ENCODE measurements around the gene MALSU1.

MALSU1 gene

GRCh38 chr7:23298885-23299769 lies at the start of gene MALSU1:
Gene MALSU1, plus strand, starts transcription at chr7:23299339. Its CDS starts 14 bp downstream, at chr7:23299353.
- DNase-seq = peak; percentile 96

DNA sequence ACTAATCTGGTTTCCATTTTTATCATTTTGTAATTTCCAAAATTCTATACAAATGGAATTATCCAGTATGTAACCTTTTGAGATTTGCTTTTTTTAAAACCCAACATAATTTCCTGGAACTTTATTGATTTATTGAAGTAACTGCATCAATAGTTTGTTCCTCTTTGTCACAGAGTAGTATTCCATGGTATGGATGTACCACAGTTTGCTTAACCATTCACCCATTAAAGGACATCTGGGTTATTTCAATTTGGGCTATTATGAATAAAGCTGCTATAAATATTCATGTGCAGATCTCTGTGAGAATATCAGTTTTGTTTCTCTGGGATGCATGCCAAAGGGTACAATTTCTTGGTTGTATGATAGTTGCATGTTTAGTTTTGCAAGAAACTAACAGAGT lies 49.7 kb upstream of the MALSU1 start:
- no peak for DNase-seq

- no peak for DNase-seq
These were observed 45.0 kb upstream of the MALSU1 start for GRCh38 chr7:23254051-23254681.

- DNase-seq = no peak
These were observed 42.4 kb upstream of the MALSU1 start for GRCh38 chr7:23256731-23257130.

DNA sequence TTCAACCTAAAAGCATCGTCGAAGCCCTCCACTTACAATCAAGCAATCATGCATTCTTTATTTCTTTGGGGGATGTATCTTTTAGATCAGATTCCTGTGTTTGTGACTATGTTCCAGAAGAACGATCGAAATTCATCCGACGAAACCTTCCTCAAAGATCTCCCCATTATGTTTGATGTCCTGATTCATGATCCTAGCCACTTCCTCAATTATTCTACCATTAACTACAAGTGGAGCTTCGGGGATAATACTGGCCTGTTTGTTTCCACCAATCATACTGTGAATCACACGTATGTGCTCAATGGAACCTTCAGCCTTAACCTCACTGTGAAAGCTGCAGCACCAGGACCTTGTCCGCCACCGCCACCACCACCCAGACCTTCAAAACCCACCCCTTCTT lies 38.8 kb upstream of the MALSU1 start:
- no peak for DNase-seq

DNA sequence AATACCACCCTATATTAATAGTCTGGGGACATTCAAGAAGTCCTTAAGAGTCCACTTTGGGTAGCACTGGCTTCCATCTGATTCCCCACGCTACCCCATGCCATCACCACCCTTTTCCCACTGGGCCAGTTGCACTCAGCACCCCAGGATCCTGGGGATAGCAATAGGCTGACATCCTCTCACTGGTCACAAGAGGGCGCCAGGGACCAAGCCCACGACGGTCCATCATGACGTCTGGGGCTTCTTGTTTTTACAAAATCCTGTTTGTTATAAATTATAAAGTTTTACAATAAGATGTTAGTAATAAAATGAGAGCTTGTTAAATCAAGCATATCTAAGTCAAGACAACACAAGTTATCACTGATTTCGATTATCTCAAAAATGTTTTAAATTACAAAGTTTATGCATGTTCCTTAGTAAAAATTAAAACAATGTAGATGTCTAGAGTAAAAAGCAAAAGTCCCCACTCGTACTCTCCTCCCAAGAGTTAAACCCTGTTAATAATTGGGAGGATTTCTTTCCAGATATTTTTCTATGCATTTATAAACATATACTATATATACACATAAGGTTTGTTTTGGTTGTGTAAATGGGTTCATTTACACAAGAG lies 37.2 kb upstream of the MALSU1 start:
- DNase-seq = peak; percentile 9

DNA sequence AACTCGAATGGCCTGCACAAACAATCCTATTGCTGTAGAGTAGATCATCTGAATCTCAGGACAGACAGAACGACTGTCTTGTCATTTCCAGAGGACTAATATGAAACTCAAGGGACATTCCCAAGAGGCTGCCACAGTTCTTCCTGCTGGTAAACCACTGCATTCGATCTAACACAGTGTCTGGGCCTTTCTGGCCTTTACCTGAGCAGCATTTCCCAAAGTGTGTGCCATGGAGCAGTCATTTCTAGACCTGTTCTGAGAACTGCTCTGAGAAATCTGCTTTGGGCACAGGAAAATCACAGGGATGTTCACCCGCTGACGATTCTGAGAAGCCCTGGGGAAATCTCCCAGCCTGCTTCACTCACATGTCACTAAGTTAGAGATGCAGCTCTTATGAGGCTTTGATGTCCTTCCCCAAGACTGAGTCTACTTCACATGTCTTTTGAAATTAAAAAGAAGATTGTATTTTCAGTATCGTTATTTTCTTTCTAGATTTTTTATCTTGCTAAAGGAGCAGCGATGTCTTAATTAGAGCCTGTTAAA lies 34.2 kb upstream of the MALSU1 start:
- DNase-seq = no peak

DNA sequence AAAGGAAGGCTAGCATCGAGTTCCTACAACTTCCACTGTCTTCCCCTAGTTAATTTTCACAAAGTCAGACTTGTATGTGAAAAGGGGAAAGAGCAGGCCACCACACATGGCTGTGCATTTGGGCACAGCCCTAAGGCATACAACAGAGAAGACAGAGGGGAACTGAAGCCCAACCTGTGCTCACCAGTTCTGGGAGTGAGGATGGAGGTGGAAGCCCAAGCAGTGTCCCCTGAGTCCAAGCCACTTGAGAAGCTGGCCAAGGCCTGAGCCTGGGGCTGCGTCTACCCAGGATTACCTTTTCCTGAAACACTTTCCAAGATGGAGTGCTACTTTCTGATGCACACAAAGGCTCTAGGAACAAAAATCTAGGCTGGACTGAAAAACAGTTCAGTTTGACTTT lies 32.2 kb upstream of the MALSU1 start:
- DNase-seq = no peak

- DNase-seq = no peak
These were observed 31.8 kb upstream of the MALSU1 start for GRCh38 chr7:23267357-23267756.

- DNase-seq = no peak
These were observed 31.0 kb upstream of the MALSU1 start for GRCh38 chr7:23268167-23268566.

- DNase-seq = no peak
These were observed 30.4 kb upstream of the MALSU1 start for GRCh38 chr7:23268746-23269145.

DNA sequence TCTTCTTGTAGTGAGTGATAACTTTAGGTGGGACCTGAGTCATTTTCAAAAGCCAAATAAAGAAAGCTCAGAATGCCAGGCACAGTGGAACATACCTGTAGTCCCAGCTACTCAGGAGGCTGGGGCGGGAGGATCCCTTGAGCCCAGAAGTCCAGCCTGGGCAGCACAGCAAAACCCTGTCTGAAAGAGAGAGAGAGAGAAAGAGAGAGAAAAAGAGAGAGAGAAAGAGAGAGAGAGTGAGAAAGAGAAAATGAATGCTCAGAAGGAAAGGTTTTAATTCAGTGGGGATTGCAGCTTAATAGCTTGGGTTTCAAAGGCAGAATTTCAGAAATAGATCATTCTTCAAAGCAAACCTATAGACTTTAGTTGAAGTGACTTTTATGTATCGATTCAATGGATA lies 26.9 kb upstream of the MALSU1 start:
- DNase-seq = no peak

GRCh38 chr7:23273141-23273599 lies 26.0 kb upstream of the MALSU1 start:
- peak; percentile 86 for DNase-seq

DNA sequence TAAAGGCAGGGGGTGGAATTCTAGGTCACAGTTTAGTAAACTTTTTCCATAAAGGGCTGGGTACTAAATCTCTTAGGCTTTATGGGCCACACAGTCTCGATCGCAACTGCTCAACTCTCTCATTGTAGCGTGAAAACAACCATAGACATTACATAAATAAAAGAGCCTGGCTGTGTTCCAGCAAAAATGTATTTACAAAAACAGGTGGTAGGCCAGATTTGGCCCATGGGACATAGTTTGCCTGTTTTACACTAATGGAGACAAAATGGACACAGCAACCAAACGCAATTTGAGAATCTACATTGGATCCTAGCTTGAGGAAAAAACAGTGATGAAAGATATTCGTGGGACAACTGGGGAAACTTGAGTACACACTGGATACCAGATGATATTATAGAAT lies 23.2 kb upstream of the MALSU1 start:
- DNase-seq = no peak

DNA sequence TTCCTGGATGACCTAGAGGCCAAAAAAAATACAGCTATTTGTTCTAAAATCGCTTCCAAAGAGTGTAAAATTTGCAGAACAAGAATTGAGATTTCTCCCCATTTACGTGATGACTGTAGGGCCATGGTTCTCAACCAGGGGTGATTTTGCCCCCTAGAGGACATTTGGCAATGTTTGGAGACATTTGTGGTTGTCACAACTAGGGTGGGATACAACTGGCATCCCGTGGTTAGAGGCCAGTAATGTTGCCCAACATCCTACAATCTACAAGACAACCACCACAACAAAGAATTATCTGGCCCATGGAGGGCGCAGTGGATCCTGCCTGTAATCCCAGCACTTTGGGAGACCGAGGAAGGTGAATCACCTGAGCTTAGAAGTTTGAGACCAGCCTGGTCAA lies 22.8 kb upstream of the MALSU1 start:
- no peak for DNase-seq

GRCh38 chr7:23276947-23277346 lies 22.2 kb upstream of the MALSU1 start:
- no peak for DNase-seq

- peak; percentile 24 for DNase-seq
These were observed 21.7 kb upstream of the MALSU1 start for GRCh38 chr7:23277359-23277989.

DNA sequence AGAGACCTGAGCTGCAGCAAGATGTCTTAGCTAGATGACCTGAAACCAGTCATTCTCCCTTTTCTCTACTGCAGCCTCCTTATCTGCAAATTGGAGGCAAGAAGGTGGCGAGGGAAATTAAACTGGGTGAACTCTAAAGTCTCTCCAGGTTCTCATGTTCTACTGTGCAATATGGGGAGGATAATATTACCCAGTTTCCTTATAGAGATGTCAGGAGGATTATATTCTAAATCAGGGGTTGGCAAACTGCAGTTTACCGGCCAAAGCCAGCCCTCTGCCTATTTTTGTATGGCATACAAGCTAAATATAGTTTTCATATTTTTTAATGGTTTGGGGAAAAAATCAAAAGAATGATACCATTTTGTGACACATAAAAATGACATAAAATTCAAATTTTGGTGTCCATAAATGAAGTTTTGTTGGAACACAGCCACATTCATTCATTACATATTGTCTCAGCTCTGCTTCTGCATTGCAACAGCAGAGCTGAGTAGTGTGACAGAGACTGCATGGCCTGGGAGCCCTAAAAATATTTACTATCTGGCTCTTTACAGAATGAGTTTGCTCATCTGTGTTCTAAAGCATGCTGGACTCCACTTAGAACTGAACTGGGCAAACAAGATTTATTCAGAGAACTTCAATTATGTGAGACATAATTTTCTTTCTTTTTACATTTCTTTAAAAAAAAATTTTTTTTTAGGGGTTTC lies 19.2 kb upstream of the MALSU1 start:
- DNase-seq = no peak

DNA sequence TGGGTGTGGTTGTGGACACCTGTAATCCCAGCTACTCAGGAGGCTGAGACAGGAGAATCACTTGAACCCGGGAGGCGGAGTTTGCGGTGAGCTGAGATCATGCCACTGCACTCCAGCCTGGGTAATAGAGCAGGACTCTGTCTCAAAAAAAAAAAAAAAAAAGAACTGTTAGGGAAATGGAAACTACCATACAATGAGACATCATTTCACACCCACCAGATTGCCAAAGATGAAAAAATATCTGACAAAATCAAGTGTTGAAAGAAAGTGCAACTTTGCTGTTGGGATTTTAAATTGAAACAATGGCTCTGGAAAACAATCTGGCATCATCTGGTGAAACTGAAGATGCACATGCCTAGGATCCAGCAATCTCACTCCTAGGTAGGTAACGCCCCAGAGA lies 16.1 kb upstream of the MALSU1 start:
- DNase-seq = no peak

GRCh38 chr7:23284871-23285270 lies 14.3 kb upstream of the MALSU1 start:
- no peak for DNase-seq

- DNase-seq = no peak
These were observed 13.2 kb upstream of the MALSU1 start for GRCh38 chr7:23285657-23286646.

Measured in NCI-H2171 (cell line).